Endothelial cell of umbilical vein (primary cell): ENCODE measurements around the gene UNC45A. TPM values are rescaled to one million over a fixed set of nuclear protein-coding genes. Genes with fewer than 3 reads are reported as not detected.

ENCODE experiments used
- BruUV-seq: library from RNA; stranded (reverse); fragments of 400-500 nt; replicated peaks from 2 replicates; lab custom pipeline; 2021; lab: Mats Ljungman, UMichigan
- CTCF ChIA-PET: fragments of 300-600, 350-600 bp; sonication (Branson Sonifier 250); formaldehyde crosslinking; loops from one replicate; lab custom pipeline; 2021; ENCODE audit warnings: antibody characterized with exemption, inconsistent platforms; lab: Charles Lee
- POLR2A ChIA-PET: fragments of 300-600, 350-600 bp; sonication (Branson Sonifier 250); formaldehyde crosslinking; loops from one replicate; lab custom pipeline; 2021; ENCODE audit warnings: antibody characterized with exemption, inconsistent platforms; lab: Charles Lee
- DNase-seq: peaks from one replicate; pipeline ENCODE4 v3.0.0-alpha.2; 2011; ENCODE audit warnings: low read depth, low spot score
- FAIRE-seq: peaks from 2 replicates; lab custom pipeline; 2011; peaks lifted over from hg19 to GRCh38; lab: Jason Lieb, UNC
- H2AFZ ChIP-seq: 2 replicates; pipeline ENCODE4 v1.6.0; 2012; ENCODE audit warnings: low read depth, low read length, control low read depth, inconsistent platforms
- H3K27ac ChIP-seq: 2 replicates; pipeline ENCODE4 v1.5.1; 2011; ENCODE audit warnings: low read depth, mild to moderate bottlenecking, control low read depth, low read length, moderate library complexity; ENCODE audit not compliant: insufficient read depth
- H3K27me3 ChIP-seq, 2 experiments: 2 replicates each; pipeline versions ENCODE4 v1.6.0 to v1.6.1; 2011; ENCODE audit warnings: low read length in 2 of 2, mixed read lengths in 1 of 2; ENCODE audit not compliant: control insufficient read depth in 2 of 2, insufficient read depth in 2 of 2
- H3K36me3 ChIP-seq, 2 experiments: 2 replicates in 1 of 2; 3 replicates in 1 of 2; pipeline ENCODE4 v1.5.1; 2011; ENCODE audit warnings: low read length in 2 of 2, mild to moderate bottlenecking in 1 of 2, moderate library complexity in 1 of 2; ENCODE audit not compliant: control insufficient read depth in 2 of 2, insufficient read depth in 2 of 2; ENCODE audit errors: extremely low read depth in 1 of 2
- H3K4me1 ChIP-seq: 3 replicates; pipeline ENCODE4 v1.5.1; 2011; ENCODE audit warnings: mild to moderate bottlenecking, low read length; ENCODE audit not compliant: control insufficient read depth, insufficient read depth; ENCODE audit errors: extremely low read depth
- H3K4me2 ChIP-seq: 2 replicates; pipeline ENCODE4 v1.6.1; 2011; ENCODE audit warnings: low read length, control low read depth, mixed read lengths; ENCODE audit not compliant: insufficient read depth
- H3K4me3 ChIP-seq, 3 experiments: fragments of 200-600 bp in 1 of 3; sonication (generic), shearing (Covaris generic) in 1 of 3; replicated peaks in 1 of 3; 2 replicates each; pipeline ENCODE4 v1.5.1; 2011 to 2016; ENCODE audit warnings: control low read depth in 3 of 3, low read length in 3 of 3, mild to moderate bottlenecking in 2 of 3, inconsistent platforms in 1 of 3, low read depth in 1 of 3, moderate library complexity in 1 of 3; ENCODE audit not compliant: insufficient read depth in 1 of 3
- H3K79me2 ChIP-seq: 2 replicates; pipeline ENCODE4 v1.6.0; 2012; ENCODE audit warnings: low read length, inconsistent platforms; ENCODE audit not compliant: control insufficient read depth, insufficient read depth
- H3K9ac ChIP-seq: replicated peaks from 2 replicates; pipeline ENCODE3; 2011; ENCODE audit warnings: low read length, control low read depth; ENCODE audit not compliant: insufficient read depth; ENCODE audit errors: extremely low read depth
- H3K9me1 ChIP-seq: replicated peaks from 3 replicates; pipeline ENCODE4 v1.6.0; 2011; ENCODE audit warnings: mild to moderate bottlenecking, low read length; ENCODE audit not compliant: control insufficient read depth, insufficient read depth; ENCODE audit errors: extremely low read depth
- H3K9me3 ChIP-seq: replicated peaks from 2 replicates; pipeline ENCODE4 v1.5.1; 2012; ENCODE audit warnings: low read length, inconsistent platforms; ENCODE audit not compliant: control insufficient read depth, insufficient read depth
- H4K20me1 ChIP-seq: replicated peaks from 2 replicates; pipeline ENCODE3; 2011; ENCODE audit warnings: mild to moderate bottlenecking, low read length; ENCODE audit not compliant: control insufficient read depth, insufficient read depth; ENCODE audit errors: extremely low read depth
- CTCF ChIP-seq, 2 donors: IDR thresholded peaks; 1 replicate in 1 of 2; 2 replicates in 1 of 2; pipeline ENCODE4 v1.5.1; 2011; ENCODE audit warnings: low read length in 2 of 2, mild to moderate bottlenecking in 2 of 2, moderate library complexity in 2 of 2, control low read depth in 1 of 2, inconsistent platforms in 1 of 2, low read depth in 1 of 2; ENCODE audit not compliant: insufficient read depth in 1 of 2; ENCODE audit errors: extremely low read depth in 1 of 2
- EZH2 ChIP-seq: IDR thresholded peaks from 2 replicates; pipeline ENCODE4 v1.6.1; 2012; ENCODE audit warnings: borderline replicate concordance, low read depth, mild to moderate bottlenecking, moderate library complexity, low read length, inconsistent platforms; ENCODE audit not compliant: severe bottlenecking
- FOS ChIP-seq: IDR thresholded peaks from 2 replicates; pipeline ENCODE4 v1.6.1; 2011; ENCODE audit warnings: mild to moderate bottlenecking, low read length, moderate library complexity, borderline replicate concordance; ENCODE audit not compliant: insufficient read depth
- GATA2 ChIP-seq: IDR thresholded peaks from 2 replicates; pipeline ENCODE4 v1.7.0; 2011; ENCODE audit warnings: low read depth, mild to moderate bottlenecking, moderate library complexity, mixed read lengths, low read length; ENCODE audit not compliant: insufficient read length, insufficient read depth
- JUN ChIP-seq: IDR thresholded peaks from 2 replicates; pipeline ENCODE4 v1.6.1; 2011; ENCODE audit warnings: borderline replicate concordance, low read depth; ENCODE audit not compliant: insufficient read length, insufficient read depth
- MAX ChIP-seq: IDR thresholded peaks from 2 replicates; pipeline ENCODE4 v1.6.1; 2011; ENCODE audit not compliant: insufficient read depth, insufficient read length
- MYC ChIP-seq: IDR thresholded peaks from one replicate; pipeline ENCODE4 v1.6.1; 2011; ENCODE audit warnings: mild to moderate bottlenecking, low read depth, low read length
- POLR2A ChIP-seq: IDR thresholded peaks from 2 replicates; pipeline ENCODE4 v1.6.1; 2012; ENCODE audit warnings: low read depth, mild to moderate bottlenecking, control low read depth, low read length
- POLR2AphosphoS5 ChIP-seq: IDR thresholded peaks from 2 replicates; pipeline ENCODE4 v1.6.1; 2012; ENCODE audit warnings: low read depth, mild to moderate bottlenecking, control low read depth, low read length, moderate library complexity; ENCODE audit not compliant: insufficient read depth
- dilution Hi-C: fragments of 300-500 bp; cut with MboI; formaldehyde crosslinking; loops from one replicate; pipeline ENCODE4 v1.15.0; 2019; ENCODE audit warnings: low sequenced_read_pairs; ENCODE audit not compliant: extremely low pct_ligation_motif_present
- intact Hi-C: fragments of 100-400 bp; cut with micrococcal nuclease; formaldehyde crosslinking; loops from one replicate; pipeline ENCODE4 v1.10.0; 2022
- polyA plus RNA-seq, 4 experiments: library from polyadenylated mRNA; depleted of rRNA in 3 of 4; stranded (reverse) in 3 of 4; unstranded in 1 of 4; fragments of >200 nt; gene quantifications; 2 replicates each; pipeline versions ENCODE4 v1.2.1 to v1.2.3, GENCODE V29; 2011 to 2012; ENCODE audit warnings: missing spikeins in 1 of 4
- total RNA-seq: library from RNA; stranded (reverse); gene quantifications from 2 replicates; pipeline ENCODE4 v1.2.3, GENCODE V29; 2021

Gene UNC45A
- total and polyA plus RNA-seq, 2 donors (not counting 3 experiments of a cell fraction or from before 2014, with no cell fraction given) = 103 to 106 TPM

GRCh38 chr15:90947577-90948357 lies 12.7 kb downstream of the UNC45A start:
- intact Hi-C loops = no loop called here

More at GRCh38 chr15:90947577-90948357, 12.7 kb downstream of the UNC45A start:
- TF ChIP-seq POLR2AphosphoS5 (no peak), EZH2 (no peak), GATA2 (no peak), FOS (no peak), MYC (no peak), MAX (no peak), POLR2A (no peak), CTCF (IDR thresholded peaks at IDR 0.05; ENCODE audit: extremely low read depth in 1 of 2, insufficient read depth in 1 of 2, low read depth in 1 of 2, low read length in 2 of 2) (no peak), JUN (no peak)
- Histone ChIP-seq H4K20me1 (no peaks in the 10 kb centered on the region), H2AFZ (no peak overlapping the region), H3K79me2 (no peaks in the 10 kb centered on the region), H3K9me1 (no peaks in the 10 kb centered on the region), H3K9me3 (no peaks in the 10 kb centered on the region), H3K4me1 (peaks cover 10% of the 10 kb centered on the region), H3K27ac (no peak overlapping the region), H3K4me2 (no peak overlapping the region), H3K9ac (no peak overlapping the region), H3K36me3 (peaks cover 18 to 61% of the 10 kb centered on the region in 2 experiments), H3K4me3 (no peak overlapping the region), H3K27me3 (no peaks in the 10 kb centered on the region)
- ChIA-PET CTCF (interaction anchor here (1.2 to 2.8 kb wide), 4 partner anchors 9 to 102 kb away, joined by 3 to 29 read pairs (median 14); partner anchors contain the start of genes HDDC3 and UNC45A), POLR2A (no interaction called here)
- dilution Hi-C loops = no loop called here
- DNase-seq = no peak
- BruUV-seq = no TSS peak
- FAIRE-seq = no peak
